ENCODE measurements around the gene C1orf116.

GRCh38 chr1:206974140-206974539 is 58.4 kb downstream of the C1orf116 start:
- peak; percentile 25 for TF ChIP-seq USF1 (IDR thresholded peaks at IDR 0.05; ENCODE audit: borderline replicate concordance, extremely low read length, insufficient read depth, low read depth, low read length)
- TF ChIP-seq NFIC (IDR thresholded peaks at IDR 0.05; ENCODE audit: low read depth, low read length), result no peak
- TF ChIP-seq EP300 (IDR thresholded peaks at IDR 0.05; ENCODE audit: borderline replicate concordance in 1 of 2, control insufficient read depth in 1 of 2, low read depth in 2 of 2, low read length in 2 of 2), result no peak
- TF ChIP-seq POLR2A (IDR thresholded peaks at IDR 0.05; ENCODE audit: low read depth, low read length), result no peak
- no peak for TF ChIP-seq SPI1 (IDR thresholded peaks at IDR 0.05; ENCODE audit: borderline replicate concordance, insufficient read depth, low read depth, low read length)
- TF ChIP-seq REST (IDR thresholded peaks at IDR 0.05; ENCODE audit: low read depth, low read length), result no peak
- no peak for TF ChIP-seq ESRRA (IDR thresholded peaks at IDR 0.05; ENCODE audit: low read length)
- no peak for TF ChIP-seq HDAC2 (IDR thresholded peaks at IDR 0.05)
- no peak for TF ChIP-seq NFXL1 (IDR thresholded peaks at IDR 0.05; ENCODE audit: borderline replicate concordance)
- no peak for TF ChIP-seq CTCF (IDR thresholded peaks at IDR 0.05 in 2 of 3, conservative IDR thresholded peaks at IDR 0.05 in 1 of 3; ENCODE audit: control insufficient read depth in 2 of 3, extremely low read depth in 1 of 3, insufficient read depth in 1 of 3, low read depth in 3 of 3, low read length in 3 of 3)
- no peak for TF ChIP-seq PBX3 (IDR thresholded peaks at IDR 0.05; ENCODE audit: insufficient replicate concordance, low read depth, low read length)
